PFSK-1 (cell line): ENCODE results near the gene FOXL2NB.

ENCODE experiments used
- POLR2AphosphoS5 ChIP-seq: IDR thresholded peaks from 2 replicates; pipeline ENCODE4 v1.6.1; 2012; ENCODE audit warnings: low read depth, mild to moderate bottlenecking, control low read depth, low read length, moderate library complexity
- TAF1 ChIP-seq: IDR thresholded peaks from 2 replicates; pipeline ENCODE4 v1.6.1; 2012; ENCODE audit warnings: low read length, control low read depth, borderline replicate concordance; ENCODE audit not compliant: insufficient read depth
- TF ChIP-seq, protein P1 (sequence below), 2 experiments: IDR thresholded peaks; 2 replicates each; pipeline versions ENCODE4 v1.6.1 to v1.8.0; 2011 to 2012; ENCODE audit warnings: low read depth in 2 of 2, low read length in 2 of 2, control low read depth in 1 of 2, inconsistent platforms in 1 of 2, mild to moderate bottlenecking in 1 of 2, moderate library complexity in 1 of 2; ENCODE audit not compliant: insufficient read depth in 1 of 2

DNA sequence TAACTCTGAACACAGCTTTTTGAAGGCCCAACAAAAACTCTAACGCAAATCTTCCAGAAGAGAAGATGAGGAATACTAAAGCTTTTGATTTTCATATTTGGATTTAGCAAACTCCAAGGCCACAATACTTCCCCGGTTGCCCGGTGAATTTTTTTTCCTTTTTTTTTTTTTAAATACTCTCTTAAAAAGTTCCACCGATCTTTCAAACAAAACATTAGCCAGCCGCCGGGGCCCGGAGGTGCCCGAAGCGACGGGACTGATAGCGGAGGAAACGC, 2.4 kb upstream of the FOXL2NB start:
- TF ChIP-seq, protein P1, sequence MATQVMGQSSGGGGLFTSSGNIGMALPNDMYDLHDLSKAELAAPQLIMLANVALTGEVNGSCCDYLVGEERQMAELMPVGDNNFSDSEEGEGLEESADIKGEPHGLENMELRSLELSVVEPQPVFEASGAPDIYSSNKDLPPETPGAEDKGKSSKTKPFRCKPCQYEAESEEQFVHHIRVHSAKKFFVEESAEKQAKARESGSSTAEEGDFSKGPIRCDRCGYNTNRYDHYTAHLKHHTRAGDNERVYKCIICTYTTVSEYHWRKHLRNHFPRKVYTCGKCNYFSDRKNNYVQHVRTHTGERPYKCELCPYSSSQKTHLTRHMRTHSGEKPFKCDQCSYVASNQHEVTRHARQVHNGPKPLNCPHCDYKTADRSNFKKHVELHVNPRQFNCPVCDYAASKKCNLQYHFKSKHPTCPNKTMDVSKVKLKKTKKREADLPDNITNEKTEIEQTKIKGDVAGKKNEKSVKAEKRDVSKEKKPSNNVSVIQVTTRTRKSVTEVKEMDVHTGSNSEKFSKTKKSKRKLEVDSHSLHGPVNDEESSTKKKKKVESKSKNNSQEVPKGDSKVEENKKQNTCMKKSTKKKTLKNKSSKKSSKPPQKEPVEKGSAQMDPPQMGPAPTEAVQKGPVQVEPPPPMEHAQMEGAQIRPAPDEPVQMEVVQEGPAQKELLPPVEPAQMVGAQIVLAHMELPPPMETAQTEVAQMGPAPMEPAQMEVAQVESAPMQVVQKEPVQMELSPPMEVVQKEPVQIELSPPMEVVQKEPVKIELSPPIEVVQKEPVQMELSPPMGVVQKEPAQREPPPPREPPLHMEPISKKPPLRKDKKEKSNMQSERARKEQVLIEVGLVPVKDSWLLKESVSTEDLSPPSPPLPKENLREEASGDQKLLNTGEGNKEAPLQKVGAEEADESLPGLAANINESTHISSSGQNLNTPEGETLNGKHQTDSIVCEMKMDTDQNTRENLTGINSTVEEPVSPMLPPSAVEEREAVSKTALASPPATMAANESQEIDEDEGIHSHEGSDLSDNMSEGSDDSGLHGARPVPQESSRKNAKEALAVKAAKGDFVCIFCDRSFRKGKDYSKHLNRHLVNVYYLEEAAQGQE (IDR thresholded peaks at IDR 0.05; ENCODE audit: insufficient read depth in 1 of 2, low read depth in 2 of 2, low read length in 2 of 2): no peak
- TF ChIP-seq POLR2AphosphoS5: no peak
- no peak for TF ChIP-seq TAF1
